Peyer's patch (tissue), 4 donors: ENCODE results near the gene TRIM10.

Experiments
- CTCF ChIP-seq, 6 experiments: fragments of 450-650 bp in 4 of 6; fragments of 200-600 bp in 2 of 6; sonication (generic) in 1 of 6; IDR thresholded peaks; one replicate each; pipeline ENCODE4 v1.5.1; 2017 to 2019; ENCODE audit warnings: antibody characterized with exemption in 6 of 6, mild to moderate bottlenecking in 3 of 6, moderate library complexity in 1 of 6
- POLR2A ChIP-seq, 2 donors: fragments of 450-650 bp; IDR thresholded peaks; one replicate each; pipeline ENCODE4 v1.5.1; 2017; ENCODE audit warnings: antibody characterized with exemption in 2 of 2, mild to moderate bottlenecking in 2 of 2, moderate library complexity in 2 of 2

GRCh38 chr6:30147096-30147495 is 13.9 kb downstream of the TRIM10 start:
- no peak for TF ChIP-seq CTCF (IDR thresholded peaks at IDR 0.05)
- TF ChIP-seq POLR2A (IDR thresholded peaks at IDR 0.05) = no peak
